Measurements from ENCODE around the gene DHRSX. TPM values are rescaled to one million over a fixed set of nuclear protein-coding genes. Genes with fewer than 3 reads are reported as not detected.

DHRSX gene
- polyA plus RNA-seq, 1 donor from 2014 or later: 15.7 TPM

DNA sequence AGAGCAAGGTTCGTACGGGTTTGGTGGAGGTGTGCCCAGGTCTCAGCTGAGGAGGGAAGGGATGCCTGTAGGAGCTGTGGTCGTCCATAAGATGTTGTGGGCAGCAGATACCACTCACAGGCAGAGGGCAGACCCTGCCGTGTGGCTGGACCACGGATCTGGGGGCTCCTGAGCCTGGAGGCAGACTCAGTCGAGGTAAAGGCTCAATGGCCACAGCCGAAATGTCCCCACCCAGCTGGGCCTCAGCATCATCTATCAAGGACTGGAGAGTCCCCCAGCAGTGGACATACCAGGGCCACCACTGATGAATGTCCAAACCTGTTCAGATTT, 98.5 kb downstream of the DHRSX start:
- Histone ChIP-seq H3F3A (ENCODE audit: insufficient read depth, low read length, poor library complexity, severe bottlenecking) (no peaks in the 10 kb centered on the region), H2AFZ (ENCODE audit: low read depth, low read length) (no peak overlapping the region), H3K4me2 (ENCODE audit: low read length) (peak overlapping the region; percentile 68), H3K79me2 (replicated peaks; ENCODE audit: insufficient read depth, low read length) (no peaks in the 10 kb centered on the region), H3K27me3 (ENCODE audit: insufficient read depth, low read depth, low read length) (no peaks in the 10 kb centered on the region), H3K36me3 (ENCODE audit: insufficient read depth, low read length) (no peaks in the 10 kb centered on the region), H3K9me3 (ENCODE audit: low read length) (peaks cover 5% of the 10 kb centered on the region), H3K9me2 (ENCODE audit: insufficient read depth, low read length) (no peaks in the 10 kb centered on the region), H4K20me1 (ENCODE audit: insufficient read depth) (no peaks in the 10 kb centered on the region), H3K4me3 (ENCODE audit: low read length) (peak overlapping the region; percentile 47), H3K9ac (ENCODE audit: low read length) (peak overlapping the region; percentile 53), H3K27ac (ENCODE audit: low read length) (peak overlapping the region; percentile 56)
- TF ChIP-seq TAF1 (IDR thresholded peaks at IDR 0.05; ENCODE audit: low read depth) (no peak), EZH2 (IDR thresholded peaks at IDR 0.05; ENCODE audit: borderline replicate concordance, insufficient read depth, low read length, poor library complexity, severe bottlenecking) (no peak), POLR2AphosphoS5 (IDR thresholded peaks at IDR 0.05) (no peak), SMC3 (conservative IDR thresholded peaks at IDR 0.05; ENCODE audit: poor library complexity) (no peak), EP300 (conservative IDR thresholded peaks at IDR 0.05; ENCODE audit: poor library complexity, severe bottlenecking) (no peak), MXI1 (conservative IDR thresholded peaks at IDR 0.05; ENCODE audit: poor library complexity, severe bottlenecking) (no peak), RAD21 (conservative IDR thresholded peaks at IDR 0.05) (no peak)
- TF ChIP-seq, protein P1, sequence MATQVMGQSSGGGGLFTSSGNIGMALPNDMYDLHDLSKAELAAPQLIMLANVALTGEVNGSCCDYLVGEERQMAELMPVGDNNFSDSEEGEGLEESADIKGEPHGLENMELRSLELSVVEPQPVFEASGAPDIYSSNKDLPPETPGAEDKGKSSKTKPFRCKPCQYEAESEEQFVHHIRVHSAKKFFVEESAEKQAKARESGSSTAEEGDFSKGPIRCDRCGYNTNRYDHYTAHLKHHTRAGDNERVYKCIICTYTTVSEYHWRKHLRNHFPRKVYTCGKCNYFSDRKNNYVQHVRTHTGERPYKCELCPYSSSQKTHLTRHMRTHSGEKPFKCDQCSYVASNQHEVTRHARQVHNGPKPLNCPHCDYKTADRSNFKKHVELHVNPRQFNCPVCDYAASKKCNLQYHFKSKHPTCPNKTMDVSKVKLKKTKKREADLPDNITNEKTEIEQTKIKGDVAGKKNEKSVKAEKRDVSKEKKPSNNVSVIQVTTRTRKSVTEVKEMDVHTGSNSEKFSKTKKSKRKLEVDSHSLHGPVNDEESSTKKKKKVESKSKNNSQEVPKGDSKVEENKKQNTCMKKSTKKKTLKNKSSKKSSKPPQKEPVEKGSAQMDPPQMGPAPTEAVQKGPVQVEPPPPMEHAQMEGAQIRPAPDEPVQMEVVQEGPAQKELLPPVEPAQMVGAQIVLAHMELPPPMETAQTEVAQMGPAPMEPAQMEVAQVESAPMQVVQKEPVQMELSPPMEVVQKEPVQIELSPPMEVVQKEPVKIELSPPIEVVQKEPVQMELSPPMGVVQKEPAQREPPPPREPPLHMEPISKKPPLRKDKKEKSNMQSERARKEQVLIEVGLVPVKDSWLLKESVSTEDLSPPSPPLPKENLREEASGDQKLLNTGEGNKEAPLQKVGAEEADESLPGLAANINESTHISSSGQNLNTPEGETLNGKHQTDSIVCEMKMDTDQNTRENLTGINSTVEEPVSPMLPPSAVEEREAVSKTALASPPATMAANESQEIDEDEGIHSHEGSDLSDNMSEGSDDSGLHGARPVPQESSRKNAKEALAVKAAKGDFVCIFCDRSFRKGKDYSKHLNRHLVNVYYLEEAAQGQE (IDR thresholded peaks at IDR 0.05; ENCODE audit: borderline replicate concordance): no peak
- TF ChIP-seq, protein P2, sequence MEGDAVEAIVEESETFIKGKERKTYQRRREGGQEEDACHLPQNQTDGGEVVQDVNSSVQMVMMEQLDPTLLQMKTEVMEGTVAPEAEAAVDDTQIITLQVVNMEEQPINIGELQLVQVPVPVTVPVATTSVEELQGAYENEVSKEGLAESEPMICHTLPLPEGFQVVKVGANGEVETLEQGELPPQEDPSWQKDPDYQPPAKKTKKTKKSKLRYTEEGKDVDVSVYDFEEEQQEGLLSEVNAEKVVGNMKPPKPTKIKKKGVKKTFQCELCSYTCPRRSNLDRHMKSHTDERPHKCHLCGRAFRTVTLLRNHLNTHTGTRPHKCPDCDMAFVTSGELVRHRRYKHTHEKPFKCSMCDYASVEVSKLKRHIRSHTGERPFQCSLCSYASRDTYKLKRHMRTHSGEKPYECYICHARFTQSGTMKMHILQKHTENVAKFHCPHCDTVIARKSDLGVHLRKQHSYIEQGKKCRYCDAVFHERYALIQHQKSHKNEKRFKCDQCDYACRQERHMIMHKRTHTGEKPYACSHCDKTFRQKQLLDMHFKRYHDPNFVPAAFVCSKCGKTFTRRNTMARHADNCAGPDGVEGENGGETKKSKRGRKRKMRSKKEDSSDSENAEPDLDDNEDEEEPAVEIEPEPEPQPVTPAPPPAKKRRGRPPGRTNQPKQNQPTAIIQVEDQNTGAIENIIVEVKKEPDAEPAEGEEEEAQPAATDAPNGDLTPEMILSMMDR (IDR thresholded peaks at IDR 0.05; ENCODE audit: poor library complexity, severe bottlenecking): no peak

DNA sequence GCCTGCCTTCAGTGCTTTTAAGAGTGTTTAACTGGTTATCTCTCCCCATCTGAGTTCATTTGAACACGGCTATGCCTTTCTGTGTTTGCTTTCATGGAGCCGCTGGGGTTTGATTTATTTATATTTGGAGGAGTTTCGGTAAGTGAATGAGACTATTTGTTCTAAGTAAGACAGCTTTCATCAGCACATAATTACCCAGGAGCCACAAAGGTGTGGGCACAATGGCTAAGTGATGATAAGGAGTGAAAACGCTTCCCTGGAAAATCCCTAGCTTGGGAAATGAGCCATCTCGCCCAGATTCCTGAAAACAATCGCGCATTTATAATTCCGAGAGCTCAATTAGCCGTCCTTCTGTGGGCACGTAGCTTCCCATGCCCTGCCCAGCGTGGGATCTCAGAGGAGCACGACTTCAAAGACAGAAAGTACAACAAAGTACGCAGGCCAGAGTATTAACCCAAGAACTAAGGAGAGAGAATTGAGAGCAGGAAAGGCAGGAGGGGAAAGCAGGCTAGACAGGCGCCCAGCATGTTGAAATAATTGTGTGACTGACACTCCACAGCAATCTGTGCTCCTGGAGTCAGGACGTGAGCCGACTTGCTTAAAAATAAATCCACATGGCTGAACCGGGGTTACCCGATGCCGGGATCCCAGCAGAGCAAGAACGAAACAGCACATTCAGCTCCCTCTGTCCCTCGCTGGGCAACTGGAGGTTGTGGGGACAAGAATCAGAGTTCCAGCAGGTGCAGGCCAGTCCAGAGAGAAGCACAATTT, 99.0 kb downstream of the DHRSX start:
- Histone ChIP-seq H3K27ac (ENCODE audit: low read length) (peak overlapping the region; percentile 56), H3K9ac (ENCODE audit: low read length) (peak overlapping the region; percentile 53), H3K9me2 (ENCODE audit: insufficient read depth, low read length) (no peaks in the 10 kb centered on the region), H3K4me2 (ENCODE audit: low read length) (peak overlapping the region; percentile 68), H3K79me2 (replicated peaks; ENCODE audit: insufficient read depth, low read length) (no peaks in the 10 kb centered on the region), H3F3A (ENCODE audit: insufficient read depth, low read length, poor library complexity, severe bottlenecking) (no peaks in the 10 kb centered on the region), H4K20me1 (ENCODE audit: insufficient read depth) (no peaks in the 10 kb centered on the region), H3K4me3 (ENCODE audit: low read length) (peak overlapping the region; percentile 47), H2AFZ (ENCODE audit: low read depth, low read length) (no peak overlapping the region), H3K36me3 (ENCODE audit: insufficient read depth, low read length) (no peaks in the 10 kb centered on the region), H3K9me3 (ENCODE audit: low read length) (peaks cover under 1% of the 10 kb centered on the region), H3K27me3 (ENCODE audit: insufficient read depth, low read depth, low read length) (no peaks in the 10 kb centered on the region)
- TF ChIP-seq SMC3 (conservative IDR thresholded peaks at IDR 0.05; ENCODE audit: poor library complexity): no peak
- TF ChIP-seq EP300 (conservative IDR thresholded peaks at IDR 0.05; ENCODE audit: poor library complexity, severe bottlenecking): no peak
- TF ChIP-seq MXI1 (conservative IDR thresholded peaks at IDR 0.05; ENCODE audit: poor library complexity, severe bottlenecking): no peak
- TF ChIP-seq POLR2AphosphoS5 (IDR thresholded peaks at IDR 0.05): no peak
- TF ChIP-seq RAD21 (conservative IDR thresholded peaks at IDR 0.05): no peak
- no peak for TF ChIP-seq TAF1 (IDR thresholded peaks at IDR 0.05; ENCODE audit: low read depth)
- TF ChIP-seq, protein P1 (IDR thresholded peaks at IDR 0.05; ENCODE audit: borderline replicate concordance): peak; percentile 71
- TF ChIP-seq, protein P2 (IDR thresholded peaks at IDR 0.05; ENCODE audit: poor library complexity, severe bottlenecking): no peak

Data from neural cell (in vitro differentiated cells).